HG03060 (cell line): ENCODE data around the gene FOXK1.
"Not testable (repeated sequence)": the region's sequence is repeated elsewhere in the genome, so short reads cannot be mapped to it uniquely, and the experiment has no call there.

Experiments used
- ATAC-seq: cut with Tn5 transposase; IDR thresholded peaks from one replicate; pipeline ENCODE4 v1.9.1; 2021; ENCODE audit warnings: low read depth, moderate number of reproducible peaks; ENCODE audit not compliant: unreplicated experiment

FOXK1 gene

DNA sequence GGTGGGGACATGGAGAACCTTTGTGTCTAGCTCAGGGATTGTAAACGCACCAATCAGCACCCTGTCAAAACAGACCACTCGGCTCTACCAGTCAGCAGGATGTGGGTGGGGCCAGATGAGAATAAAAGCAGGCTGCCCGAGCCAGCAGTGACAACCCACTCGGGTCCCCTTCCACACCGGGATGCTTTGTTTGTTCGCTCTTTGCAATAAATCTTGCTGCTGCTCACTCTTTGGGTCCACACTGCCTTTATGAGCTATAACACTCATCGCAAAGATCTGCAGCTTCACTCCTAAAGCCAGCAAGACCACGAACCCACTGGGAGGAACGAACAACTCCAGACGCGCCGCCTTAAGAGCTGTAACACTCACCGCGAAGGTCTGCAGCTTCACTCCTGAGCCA lies 112.1 kb downstream of the FOXK1 start:
- not testable (repeated sequence) for ATAC-seq

DNA sequence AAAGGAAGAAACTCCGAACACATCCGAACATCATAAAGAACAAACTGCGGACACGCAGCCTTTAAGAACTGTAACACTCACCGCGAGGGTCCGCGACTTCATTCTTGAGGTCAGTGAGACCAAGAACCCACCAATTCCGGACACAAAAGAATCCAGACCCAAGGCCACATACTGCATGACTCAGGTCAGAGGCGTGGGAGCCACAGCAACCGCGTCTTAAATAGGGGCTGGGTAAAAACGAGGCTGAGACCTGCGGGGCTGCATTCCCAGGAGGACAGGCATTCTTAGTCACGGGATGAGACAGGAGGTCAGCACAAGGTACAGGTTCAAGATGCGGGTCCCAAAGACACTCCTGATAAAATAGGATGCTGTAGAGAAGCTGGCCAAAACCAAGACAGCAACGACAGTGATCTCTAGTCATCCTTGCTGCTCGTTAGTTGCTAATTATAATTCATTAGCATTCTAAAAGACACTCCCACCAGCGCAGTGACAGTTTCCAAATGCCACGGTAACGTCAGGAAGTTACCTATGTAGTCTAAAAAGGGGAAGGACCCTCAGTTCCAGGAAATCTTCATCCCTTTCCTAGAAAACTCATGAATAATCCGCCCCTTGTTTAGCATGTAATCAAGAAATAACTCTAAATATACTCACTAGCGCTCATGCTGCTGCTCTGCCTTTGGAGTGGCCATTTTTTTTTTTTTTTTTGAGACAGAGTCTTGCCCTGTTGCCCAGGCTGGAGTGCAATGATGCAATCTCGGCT lies 112.7 kb downstream of the FOXK1 start:
- ATAC-seq, result no peak

DNA sequence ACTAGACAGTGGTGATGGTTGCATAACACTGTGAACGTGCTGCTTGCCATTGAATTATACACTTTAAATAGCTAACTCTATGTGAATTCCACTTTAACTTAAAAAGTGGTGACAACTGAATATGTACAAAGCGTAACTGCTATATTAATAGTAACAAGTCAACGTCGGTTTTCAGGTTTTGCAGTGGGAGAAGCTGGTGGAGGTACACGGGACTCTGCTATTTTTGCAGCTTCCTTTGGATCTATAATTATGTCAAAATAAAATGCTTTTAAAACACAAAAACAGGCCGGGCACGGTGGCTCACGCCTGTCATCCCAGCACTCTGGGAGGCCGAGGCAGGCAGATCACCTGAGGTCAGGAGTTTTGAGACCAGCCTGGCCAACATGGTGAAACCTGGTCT lies 114.4 kb downstream of the FOXK1 start:
- no peak for ATAC-seq

DNA sequence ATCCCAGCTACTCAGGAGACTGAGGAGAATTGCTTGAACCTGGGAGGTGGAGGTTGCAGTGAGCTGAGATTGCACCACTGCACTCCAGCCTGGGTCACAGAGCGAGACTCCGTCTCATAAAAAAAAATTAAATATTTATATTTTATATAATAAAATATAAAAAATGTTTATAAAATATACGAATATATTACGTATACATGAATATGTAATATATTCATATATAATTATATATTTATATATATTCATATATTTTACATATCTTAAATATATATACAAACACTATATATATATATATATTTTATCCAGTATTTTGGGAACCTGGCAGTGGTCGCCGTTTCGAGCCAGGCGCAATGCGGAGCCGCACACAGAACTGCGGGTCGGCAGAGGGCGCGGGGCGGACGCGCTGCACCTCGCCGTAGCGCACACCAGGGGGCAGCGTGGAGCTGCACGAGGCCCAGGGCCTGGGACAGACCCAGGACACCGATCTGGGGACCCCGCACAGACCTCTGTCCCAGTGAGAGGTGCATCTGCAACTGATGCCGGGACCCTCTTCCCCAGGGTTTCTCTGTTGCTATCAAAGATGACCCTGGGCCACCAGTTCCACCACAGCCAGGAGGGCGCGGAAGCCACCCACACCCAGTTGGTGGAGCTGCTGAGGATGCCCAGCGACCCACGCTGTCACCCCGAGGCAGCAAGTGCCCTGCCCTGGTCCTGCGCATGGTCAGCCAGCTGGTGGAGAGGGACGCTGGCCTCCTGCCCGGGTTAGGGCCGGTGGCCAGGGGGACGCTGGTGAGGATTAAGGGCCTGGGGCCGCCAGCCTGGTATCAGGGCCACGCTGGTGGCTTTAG lies 116.0 kb downstream of the FOXK1 start:
- no peak for ATAC-seq

DNA sequence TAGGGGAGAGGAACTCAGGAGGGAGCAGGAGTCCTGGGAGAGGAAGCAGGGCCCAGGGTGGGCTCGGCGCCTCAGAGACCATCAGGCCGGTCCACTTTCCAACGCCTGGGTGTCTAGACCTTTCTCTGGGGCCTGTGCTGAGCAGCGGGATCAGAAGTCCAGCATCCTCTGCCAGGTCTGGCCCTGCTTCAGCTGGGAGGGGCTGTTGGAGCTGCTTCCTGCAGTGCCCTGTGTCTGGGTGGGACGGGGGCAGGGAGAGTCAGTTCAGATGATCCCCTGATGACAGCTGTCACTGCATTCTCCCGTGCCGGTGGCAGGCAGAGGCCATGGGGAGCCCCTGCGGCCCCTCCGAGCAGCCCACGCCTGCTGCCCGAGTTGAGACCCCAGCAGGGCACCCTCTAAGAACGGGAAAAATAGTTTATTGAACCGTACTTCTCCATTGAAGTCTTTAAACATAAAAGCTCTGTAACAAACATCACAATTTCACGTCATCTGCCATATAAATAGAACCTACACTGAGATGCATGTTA lies 116.7 kb downstream of the FOXK1 start:
- ATAC-seq, result no peak

DNA sequence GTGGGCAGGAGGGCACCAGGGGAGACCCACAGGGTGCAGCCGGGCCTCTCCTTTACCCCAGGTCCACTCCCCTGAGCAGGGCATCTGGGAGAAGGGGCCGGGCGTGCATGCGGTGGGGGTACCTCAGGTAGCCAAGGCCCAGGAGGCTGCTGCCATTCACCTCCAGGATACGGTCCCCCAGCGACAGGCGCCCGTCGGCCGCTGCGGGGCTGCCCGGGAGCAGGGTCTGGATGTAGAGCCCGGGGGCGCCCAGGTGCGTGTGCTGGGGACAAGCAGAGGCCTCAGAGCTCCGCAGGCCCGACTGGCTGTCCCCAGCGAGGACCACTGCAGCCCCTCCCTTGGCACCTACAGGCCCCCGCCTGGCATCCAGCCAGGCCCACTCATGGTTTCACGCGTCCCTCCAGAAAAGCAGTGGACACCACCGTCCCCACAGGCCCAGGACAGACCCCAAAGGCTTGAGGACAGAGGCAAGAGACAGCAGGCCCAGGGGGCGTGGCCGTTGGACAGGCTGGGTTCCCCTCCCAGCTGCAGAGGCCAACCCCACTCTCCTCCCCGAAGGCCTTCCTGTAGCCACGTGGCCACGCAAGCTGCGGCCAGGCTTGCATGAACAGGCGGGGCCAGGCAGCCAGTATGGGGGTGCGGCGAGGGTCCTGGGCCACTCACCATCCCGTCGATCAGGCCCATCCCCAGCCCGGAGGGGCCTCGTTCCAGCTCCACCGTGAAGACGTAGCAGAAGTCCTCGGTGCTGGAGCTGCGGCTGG lies 117.6 kb downstream of the FOXK1 start:
- no peak for ATAC-seq

DNA sequence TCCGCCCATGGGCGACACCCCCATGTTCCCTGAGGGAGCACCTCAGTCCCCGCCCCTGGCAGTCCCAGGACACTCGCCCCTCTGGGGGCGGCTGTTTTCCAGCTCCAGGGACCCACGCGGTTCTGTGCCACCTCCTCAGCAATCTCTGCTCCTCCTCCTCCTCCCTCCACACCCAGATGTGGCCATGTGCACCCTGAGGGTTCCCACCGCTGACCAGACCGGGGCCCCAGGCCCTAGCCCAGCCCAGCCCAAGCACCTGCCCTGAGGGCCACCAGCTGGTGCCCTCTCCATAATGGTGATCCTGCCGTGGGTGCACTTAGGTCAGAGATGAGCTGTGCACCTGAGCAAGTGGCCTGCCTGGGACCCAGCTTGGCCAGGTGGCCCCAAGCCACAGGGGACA lies 118.4 kb downstream of the FOXK1 start:
- ATAC-seq, result no peak

DNA sequence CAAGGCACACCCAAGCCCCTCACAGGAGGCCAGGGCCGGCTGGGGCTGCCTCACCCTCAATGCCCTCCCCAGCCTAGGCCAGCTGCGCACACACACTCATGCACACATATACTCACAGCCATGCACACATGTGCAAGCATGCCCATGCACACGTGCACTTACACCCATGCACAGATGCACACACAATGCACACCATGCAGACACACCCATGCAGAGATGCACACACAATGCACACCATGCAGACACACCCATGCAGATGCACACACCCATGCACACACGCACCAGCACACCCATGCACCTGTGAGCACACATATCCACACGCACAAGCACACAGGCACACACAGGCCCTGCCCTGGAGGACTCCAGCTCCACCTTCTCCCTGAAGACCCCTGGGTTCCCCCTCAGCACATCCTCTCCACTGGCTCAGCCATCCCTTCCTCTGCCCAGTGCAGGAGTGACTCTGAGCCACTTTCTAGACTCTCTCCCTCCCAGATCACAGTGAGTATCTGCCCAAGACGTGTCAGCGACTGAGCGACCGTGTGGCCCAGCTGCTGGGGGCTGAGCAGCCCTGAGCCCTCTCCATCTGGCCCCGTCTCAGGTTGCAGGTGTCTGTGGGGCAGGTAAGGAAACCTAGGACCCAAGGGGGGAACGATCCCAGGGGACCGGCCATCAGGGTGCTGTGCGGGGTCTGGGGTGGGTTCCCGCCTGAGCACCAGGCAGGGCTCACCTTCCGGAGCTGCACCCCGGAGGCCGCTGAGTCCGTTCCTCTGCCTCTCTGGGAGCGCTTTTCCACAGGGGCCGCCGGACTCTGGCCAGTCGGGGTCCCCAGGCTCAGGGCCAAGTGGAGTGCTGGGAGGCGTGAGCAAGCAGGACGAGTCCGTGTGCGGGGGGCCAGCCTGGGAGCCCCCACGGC lies 119.1 kb downstream of the FOXK1 start:
- no peak for ATAC-seq

DNA sequence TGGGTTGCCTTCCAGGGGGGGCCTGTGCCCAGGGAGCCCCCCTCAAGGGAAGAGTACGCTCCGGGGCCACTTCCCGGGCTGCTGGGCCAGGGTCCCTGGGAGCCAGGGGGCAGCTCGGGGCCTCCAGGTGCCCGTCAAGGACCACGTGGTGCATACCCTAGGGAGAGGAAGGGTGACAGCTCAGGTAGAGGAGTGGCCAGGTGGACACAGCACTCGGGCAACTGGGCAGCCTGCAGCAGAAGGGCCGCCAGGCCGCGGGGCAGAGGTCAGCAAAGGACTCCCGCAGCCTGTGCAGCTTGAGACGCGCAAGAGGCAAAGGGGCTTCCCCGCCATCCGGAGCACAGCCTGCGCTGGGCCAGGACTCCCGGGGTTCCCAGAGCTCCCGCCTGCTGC lies 119.7 kb downstream of the FOXK1 start:
- ATAC-seq, result no peak

DNA sequence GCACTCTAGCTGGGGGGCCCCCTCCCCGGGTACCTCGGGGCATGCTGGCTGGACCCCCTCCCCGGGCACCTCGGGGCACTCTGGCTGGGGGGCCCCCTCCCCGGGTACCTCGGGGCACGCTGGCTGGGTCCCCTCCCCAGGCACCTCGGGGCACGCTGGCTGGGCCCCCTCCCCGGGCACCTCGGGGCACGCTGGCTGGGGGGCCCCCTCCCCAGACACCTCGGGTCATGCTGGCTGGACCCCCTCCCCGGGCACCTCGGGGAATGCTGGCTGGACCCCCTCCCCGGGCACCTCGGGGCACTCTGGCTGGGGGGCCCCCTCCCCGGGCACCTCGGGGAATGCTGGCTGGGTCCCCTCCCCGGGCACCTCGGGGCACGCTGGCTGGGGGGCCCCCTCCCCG lies 120.5 kb downstream of the FOXK1 start:
- ATAC-seq, result not testable (repeated sequence)

DNA sequence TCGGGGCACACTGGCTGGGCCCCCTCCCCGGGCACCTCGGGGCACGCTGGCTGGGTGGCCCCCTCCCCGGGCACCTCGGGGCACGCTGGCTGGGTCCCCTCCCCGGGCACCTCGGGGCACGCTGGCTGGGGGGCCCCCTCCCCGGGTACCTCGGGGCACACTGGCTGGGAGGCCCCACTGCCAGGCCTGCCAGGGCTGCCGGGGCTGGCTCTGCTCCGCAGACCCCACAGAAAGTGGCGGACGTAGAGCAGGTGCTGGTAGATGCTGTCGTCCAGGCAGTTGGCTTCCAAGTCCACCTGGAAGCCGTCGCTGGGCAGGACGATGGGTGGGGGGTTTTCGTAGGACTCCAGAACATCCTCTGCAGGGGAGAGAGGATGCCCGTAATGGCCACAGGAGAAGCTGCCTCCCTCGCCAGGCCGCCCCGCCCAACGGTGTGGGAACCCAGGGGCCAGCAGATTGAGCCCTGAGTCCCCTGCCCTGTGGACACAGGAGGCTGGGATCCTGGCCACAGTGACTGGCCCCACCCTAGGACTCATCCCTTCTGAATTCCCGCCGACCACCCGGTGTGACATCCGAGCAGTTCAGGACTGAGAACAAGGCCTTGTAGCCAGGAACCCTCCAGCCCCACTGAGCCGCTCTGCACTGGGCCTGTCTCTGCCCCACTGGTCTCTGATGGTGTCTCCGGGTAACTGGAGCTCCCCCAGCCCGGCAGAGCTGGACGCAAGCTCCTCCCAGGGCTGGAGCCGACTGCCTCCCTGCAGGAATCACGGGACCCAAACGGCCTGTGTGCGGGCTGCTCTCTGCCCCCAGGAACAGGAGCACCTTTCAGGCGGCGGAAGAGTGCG lies 121.5 kb downstream of the FOXK1 start:
- no peak for ATAC-seq

DNA sequence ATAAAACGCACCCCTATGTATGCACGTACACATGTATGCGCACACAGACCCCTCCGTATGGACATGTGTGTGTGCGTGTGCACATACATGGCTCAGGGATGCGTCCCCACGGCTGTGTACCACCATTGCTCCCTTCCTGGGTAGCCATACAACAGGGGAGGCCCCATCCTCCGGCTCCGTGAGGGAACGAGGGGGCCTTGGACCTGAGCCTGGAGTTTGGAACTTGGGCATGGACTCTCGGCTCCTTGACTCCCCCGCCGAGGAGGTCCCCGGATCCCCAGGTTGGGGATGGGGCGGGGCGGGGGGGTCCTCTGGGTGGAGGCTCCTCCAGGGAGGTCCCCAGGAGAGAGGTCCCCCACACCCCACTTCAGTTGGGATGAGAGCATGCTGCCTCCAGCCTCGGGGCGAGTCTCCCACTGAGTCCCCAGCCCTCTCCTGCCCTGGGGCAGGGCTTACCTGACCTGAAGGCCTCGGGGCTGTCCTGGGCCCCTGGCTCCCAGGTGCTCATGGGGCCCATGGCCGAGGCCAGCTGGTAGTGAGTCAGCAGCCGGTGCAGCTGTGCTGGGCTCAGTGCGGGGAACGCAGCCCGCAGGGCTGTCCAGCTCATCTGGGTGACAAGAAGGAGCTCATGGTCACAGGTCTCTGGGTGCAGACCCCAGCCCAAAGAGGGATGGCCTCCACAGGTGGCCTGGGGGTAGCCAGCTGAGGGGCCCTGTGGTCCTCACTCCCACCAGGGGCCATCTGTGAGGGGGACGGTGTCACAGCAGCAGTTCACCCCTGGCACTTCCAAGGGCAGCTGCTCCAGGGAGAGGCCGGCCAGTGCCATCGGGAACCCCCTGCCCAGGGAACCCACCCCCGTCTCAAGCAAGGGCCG lies 123.3 kb downstream of the FOXK1 start:
- ATAC-seq, result no peak

DNA sequence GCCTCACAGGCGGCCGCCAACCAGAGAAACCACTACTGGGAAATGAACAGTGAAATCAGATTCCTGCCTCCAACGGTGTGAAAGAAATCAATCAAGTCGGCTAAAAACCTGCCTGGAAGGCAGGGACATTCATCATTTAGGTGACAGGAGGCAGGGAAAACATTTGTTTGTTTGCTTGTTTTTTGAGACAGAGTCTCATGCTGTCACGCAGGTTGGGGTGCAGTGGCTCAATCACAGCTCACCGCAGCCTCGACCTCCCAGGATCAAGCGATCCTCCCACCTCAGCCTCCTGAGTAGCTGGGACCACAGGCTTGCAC lies 123.8 kb downstream of the FOXK1 start:
- ATAC-seq, result no peak

DNA sequence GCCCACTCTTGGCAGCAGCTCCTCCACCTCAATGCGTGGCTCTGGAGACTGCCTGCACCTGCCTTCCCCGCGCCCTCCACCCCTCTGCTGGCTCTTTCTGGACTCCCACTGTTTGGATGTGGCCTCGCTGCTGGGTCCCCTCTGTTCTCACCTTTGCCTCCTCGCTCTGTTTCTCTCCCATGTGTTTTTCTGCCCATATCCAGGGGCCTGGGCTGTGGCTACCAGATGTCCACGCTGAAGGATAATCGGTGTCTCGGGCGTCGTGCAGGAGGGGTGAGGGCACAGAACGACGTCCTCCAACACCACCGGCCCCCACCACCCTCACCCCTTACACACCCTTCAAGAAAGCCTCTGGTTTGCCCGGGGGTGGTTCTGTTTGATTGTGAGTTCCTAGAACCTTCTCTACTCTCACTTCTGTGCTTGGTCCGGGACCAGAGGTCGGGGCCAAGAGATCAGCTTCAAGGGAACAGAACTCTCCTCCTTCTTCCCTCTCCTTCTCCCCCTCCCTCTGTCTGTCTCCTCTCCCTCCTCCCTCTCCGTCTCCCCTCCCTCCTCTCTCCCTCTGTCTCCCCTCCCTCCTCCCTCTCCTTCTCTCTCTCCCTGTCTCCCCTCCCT lies 125.0 kb downstream of the FOXK1 start:
- ATAC-seq, result no peak

DNA sequence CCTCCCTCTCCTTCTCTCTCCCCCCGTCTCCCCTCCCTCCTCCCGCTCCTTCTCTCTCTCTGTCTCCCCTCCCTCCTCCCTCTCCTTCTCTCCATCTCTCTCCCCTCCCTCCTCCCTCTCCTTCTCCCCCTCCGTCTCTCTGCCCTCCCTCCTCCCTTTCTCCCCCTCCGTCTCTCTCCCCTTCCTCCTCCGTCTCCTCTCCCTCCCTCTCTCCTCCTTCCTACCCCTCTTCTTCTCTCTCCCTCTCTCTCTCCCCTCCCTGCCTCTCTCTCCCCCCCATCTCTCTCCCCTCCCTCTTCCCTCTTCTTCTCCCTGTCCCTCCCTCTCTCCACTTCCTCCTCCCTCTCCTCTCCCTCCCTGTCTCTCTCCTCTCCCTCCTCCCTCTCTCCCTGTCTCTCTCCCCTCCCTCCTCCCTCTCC lies 125.5 kb downstream of the FOXK1 start:
- ATAC-seq, result no peak

DNA sequence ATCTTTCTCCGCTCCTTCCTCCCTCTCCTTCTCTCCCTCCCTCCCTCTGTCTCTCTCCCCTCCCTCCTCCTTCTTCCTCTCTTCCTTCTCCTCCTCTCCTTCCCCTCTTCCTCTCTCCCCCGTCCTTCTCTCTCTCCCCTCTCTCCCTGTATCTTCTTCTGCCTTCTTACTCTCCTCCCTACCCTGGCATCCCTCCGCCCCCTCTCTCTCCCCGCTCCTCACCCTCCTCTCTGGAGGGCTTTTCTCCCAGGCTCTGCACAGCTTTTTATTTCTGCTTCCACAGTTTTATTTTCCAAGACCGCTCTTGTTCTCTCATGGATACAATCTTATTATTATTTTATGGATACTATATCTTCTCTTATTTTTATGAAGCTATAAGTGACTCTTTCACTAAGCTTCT lies 125.9 kb downstream of the FOXK1 start:
- ATAC-seq, result no peak

DNA sequence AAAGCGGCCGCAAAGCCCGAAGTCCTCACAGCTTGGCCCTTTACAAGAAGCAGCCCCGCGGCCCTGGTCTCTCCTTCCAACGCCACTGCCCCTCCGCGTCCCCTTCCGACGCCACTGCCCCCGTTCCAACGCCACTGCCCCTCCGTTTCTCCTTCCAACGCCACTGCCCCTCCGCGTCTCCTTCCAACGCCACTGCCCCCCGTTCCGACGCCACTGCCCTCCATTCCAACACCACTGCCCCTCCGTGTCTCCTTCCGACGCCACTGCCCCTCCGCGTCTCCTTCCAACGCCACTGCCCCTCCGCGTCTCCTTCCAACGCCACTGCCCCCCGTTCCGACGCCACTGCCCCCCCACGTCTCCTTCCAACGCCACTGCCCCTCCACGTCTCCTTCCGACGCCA lies 126.5 kb downstream of the FOXK1 start:
- ATAC-seq, result no peak

DNA sequence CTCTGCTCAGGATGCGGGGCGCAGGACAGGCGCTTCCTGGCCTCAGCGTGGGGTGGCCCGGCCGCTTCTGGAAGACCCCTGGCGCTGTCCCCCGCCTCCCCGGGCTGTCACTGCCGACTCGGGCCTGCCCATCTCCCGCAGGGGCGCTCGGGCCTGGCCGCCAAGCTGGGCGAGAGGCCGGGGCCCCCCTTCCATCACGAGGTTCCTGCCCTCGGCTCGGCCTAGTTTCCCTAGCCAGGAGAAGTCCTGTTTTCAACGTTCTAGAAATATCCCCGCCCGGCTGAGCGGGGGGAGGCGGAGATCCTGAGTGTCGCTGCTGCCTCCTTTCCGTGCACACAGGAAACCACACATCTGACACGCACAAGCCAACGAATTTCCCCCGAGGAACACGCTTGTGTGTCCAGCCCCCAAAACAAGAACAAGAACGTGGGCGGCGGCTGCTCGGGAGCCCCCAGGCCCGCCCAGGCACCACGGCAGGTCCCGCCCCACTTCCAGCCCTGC lies 127.0 kb downstream of the FOXK1 start:
- ATAC-seq, result no peak
